ENCODE measurements around the gene NOVA2.
A peak's percentile ranks its signal among the peaks of the same experiment; 100 is the strongest.

The NOVA2 gene

DNA sequence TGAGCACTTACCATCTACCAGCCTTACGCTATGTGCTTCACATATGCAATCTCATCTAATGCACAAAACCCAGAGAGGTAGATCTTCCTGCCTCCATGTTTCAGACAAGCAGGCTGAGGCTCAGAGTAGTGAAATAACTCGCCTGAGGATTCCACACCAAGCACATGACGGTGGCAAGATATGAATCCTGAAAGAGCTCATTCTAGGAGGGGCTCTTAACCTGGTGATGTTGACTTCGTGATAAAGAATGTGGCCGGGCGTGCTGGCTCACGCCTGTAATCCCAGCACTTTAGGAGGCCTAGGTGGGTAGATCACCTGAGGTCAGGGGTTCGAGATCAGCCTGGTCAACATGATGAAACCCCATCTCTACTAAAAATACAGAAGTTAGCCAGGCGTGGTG is 5.0 kb downstream of the NOVA2 start:
- no peak for DNase-seq (ENCODE audit: extremely low read depth in 1 of 2, low read depth in 1 of 2)

DNA sequence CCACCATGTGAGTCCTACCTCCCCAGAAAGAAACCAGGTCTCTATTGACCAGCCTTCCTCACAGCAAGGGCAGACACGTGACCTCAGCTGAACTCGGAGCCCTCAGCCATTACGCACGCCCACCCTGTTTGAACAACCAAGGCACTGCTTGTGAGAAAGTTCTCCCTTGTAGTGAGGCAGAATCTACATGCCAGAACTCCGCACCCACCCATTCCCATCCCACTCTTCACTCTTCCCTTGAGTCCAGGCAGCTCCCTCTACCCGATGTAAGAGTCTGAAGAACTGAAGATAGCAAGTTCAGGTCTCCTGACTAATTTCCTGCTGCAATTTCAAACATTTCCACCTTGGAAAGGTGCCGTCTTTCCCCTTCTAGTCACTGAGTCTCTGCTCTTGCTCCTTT is 6.4 kb downstream of the NOVA2 start:
- DNase-seq (ENCODE audit: extremely low read depth in 1 of 2, low read depth in 1 of 2): no peak

DNA sequence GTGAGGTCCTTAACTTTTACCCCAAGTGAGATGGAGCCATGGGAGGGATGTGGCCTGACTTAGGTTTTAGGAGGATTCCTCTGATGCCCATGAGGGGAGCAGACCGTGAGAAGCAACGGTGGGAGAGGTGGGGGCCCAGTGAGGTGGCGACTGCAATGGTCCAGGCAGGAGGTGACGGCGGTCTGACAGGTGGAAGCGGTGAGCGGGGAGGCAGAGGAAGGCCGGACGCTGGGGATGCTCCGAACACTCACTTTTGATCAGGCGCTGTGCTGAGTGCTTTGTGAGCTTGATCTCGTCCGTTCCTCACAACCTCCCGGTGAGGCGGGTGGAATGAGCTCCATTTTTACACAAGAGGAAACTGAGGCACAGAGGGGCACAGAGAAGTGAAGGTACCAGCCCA is 11.6 kb downstream of the NOVA2 start:
- DNase-seq (ENCODE audit: extremely low read depth in 1 of 2, low read depth in 1 of 2): no peak

DNA sequence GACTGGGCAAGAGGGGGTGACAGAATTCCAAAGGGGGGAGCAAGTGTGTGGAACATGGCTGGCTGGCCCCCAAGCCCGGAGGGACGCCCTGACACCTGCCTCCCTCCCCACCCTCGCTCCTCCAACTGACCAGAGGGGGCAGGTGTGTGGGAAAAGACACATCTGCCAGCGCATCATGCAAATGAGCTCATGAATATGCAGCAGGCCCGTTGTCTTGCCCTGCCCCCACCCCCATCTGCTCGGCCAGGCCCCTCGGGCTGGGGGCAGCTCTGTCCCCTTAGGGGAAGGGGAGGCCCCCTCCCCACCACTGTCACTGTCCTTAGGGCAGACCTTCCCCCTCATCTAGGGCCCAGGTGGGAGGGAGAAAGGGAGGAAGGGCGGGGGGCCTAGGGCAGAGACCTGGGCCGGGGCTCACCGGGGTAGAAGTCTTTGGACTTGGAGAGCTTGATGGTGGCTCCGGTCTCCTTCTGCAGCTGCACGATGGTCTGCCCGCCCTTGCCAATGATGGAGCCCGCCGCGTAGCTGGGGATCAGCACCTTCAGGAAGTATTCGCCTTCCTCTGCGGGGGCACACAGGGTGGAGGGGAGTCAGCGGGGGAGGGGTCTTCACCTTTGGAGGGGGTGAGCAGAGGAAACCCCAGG is 12.9 kb downstream of the NOVA2 start:
- no peak for DNase-seq (ENCODE audit: extremely low read depth in 1 of 2, low read depth in 1 of 2)

DNA sequence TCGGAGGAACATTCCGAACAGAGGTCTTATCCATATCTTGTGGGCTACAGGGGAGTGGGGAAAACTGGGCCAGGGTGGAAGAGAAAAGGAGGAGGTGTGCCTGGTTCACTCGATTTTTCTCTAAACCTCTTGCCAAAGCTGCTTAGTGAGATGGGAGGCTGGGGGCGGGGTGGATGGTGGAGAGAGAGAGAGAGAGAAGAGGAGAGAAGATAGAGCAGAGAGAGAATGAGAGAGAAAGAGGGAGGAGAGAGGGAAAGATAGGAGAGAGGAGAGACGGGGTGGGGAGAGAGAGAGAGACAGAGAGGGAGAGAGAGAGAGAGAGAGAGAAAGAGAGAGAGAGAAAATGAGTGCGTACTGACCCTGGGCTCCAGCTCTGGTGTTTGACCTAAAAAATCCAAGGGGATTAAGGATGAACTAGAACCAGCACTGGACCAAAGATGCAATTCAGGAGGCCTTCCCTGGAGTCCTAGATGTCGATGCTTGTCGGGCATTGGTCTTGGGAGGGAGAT is 14.1 kb downstream of the NOVA2 start:
- no peak for DNase-seq (ENCODE audit: extremely low read depth in 1 of 2, low read depth in 1 of 2)

DNA sequence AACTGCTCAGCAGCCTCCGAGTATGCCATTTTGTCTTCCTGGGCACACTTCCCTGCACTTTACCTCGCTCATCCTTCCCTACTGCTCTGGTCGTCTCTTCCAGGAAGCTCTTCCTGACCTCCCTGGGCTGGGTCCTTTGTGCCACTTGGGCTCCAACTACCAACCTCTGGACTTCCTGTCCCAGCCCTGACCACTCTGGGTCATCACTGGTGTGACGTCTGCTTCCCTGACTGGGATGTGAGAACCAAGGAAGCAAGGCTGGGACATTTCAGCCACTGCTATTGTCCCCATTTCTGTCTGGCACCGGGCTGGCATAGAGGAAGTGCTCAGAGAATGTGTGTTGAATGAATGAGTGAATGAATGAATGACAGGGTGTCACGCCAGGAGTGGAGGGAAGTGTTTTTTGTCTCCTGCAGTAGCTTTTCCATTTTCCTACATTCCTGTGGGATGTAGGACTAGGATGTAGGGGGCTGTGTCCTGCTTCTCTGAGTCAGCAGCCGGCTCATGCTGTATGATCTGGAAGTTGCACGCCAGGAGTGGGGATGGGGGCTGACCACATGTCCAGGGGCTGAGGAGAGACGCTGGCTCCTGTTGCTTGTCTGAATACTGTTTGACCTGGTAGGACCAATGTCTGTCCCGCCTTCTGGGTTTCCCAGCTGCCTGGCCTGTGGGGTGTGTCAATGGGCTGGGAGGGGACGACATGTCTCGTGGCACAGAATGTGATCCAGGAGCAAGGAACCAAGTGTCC is 14.7 kb downstream of the NOVA2 start:
- no peak for DNase-seq (ENCODE audit: extremely low read depth in 1 of 2, low read depth in 1 of 2)

DNA sequence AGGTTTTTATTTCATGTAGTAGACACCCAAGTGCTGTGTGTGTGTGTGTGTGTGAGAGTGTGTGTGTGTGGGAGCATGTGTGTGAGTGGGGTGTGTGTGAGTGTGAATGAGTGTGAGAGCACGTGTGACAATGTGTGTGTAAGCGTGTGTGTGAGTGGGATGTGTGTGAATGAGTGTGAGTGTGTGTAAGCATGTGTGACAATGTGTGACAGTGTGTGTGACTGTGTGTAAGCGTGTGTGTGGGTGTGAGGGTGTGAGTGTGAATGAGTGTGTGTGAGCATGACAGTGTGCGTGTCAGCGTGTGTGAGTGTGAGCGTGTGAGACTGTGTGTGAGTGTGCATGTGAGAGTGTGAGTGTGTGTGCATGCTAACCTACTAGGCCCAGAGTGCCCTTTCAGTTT is 15.3 kb downstream of the NOVA2 start:
- DNase-seq (ENCODE audit: extremely low read depth in 1 of 2, low read depth in 1 of 2): no peak

DNA sequence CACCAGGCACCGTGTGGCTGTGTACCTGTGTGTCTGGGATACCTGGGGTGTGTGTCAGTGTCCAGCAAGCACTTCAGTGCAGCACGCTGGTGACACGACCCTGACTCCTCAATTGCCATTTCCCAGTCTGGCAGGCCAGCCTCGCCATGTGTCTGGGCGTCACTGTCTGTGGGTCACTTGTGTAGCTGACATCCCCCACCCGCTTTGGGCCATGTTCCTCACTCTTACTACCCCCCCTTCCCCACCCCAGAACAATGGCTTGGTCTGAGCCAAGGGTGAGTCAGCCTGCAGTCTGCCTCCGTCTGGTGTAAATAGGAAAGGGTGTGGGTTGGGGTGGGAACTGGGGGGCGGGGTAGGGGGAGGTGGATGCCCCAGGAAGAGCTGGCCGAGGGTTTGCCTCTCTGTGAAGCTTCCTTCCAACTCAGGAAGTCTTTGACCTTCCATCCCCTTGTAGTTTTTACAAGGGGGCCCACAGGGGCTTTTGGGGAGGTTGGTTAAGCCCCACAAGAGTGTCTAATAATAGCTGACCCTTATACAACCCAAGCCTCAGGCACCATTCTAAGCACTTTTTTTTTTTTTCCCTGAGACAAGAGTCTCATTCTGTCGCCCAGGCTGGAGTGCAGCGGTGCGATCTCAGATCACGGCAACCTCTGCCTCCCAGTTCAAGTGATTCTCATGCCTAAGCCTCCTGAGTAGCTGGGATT is 17.6 kb downstream of the NOVA2 start:
- no peak for DNase-seq (ENCODE audit: extremely low read depth in 1 of 2, low read depth in 1 of 2)

DNA sequence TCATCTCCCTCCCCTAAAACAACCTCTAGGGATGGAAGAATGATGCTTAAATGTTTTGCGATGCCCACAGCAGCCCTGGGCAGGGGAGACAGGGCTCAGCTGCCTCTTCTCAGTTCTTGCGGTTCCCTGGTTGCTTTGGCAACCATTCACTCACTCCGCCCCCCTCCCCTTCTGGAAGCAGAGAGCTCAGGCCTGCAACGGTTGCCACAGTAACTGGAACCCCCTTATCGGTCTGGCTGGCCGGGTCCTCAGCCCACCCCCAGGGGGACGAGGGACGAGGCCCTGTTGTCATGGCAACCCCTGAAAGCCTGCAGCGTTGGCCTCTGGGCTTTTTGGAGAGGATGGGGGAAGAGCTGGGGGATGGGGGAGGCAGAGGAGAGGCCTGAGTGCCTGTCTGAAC is 19.5 kb downstream of the NOVA2 start:
- no peak for DNase-seq (ENCODE audit: extremely low read depth in 1 of 2, low read depth in 1 of 2)

DNA sequence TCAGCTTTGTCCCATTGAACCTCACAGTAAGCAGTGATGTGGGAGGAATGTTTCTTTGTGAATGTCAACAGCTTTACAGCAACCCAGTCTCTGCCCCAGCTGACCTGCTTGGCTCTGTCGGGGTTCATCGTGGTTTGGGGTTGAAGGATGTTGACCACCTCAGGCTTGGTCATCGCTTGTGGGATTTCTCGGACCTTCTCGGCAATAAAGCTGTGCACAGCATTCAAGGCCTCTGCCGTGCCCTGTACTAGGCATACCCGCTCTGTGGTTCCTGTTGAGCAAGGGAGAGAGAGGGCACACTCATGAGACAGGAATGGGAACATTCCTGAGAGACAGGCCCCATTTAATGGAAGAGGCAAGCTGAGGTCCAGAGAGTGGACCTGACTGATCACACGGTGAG is 20.0 kb downstream of the NOVA2 start:
- DNase-seq (ENCODE audit: extremely low read depth in 1 of 2, low read depth in 1 of 2): no peak

DNA sequence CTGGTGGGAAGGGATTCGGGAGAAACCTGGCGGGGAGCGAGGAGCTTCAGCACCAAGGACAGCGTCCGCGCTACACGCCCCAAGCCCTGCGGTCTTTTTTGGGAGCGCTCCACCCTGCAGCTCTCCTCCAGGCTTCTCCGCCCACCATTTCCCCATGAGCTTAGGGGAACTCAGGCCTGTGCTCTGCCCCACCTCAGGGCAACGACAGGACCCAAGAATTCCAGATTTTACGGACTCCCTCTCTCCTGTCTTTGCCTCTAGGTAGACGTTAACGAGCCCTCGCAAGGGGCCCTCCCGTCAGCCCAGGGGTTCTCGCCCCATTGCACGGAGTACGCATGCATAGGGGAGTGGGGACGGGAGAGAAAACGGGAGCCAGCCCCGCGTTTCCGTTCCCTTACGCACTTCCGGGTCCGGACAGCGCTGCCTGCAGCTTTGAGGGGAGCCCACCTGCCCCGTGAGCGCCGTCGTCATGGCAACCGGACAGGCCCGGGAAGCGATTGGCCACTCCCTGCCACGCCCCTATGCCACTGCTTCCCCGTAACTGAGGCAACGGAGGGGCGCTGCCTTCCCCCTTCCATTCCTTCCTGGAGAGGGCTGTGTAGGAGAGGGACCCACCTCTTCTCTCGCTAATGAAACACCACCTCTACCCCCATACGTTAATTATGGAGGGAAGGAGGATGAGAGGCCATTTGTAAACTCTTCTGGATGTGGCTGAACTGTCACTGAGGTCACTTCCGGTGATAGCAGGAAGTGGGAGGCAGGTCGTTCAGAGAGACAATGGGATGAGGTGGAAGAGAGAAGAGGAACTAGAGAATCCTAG is 20.8 kb downstream of the NOVA2 start:
- peak in 1 of 2 donors; percentile 20 for DNase-seq (ENCODE audit: extremely low read depth in 1 of 2, low read depth in 1 of 2)

DNA sequence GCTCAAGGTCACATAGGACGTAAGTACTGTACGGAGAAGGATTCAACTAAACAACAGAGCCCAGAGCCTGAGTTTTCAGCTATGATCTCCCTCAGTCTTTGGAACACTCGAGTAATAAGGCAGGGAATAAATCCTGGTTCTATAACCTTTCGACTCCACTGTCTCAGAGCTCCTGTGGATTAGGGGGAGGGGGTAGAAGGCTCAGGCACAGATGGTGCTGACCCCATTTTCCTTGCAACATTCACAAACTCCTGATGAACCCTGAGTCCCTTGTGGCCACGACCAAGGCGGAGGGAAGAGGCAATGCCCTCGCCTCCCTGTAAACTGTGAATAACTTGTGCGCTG is 21.4 kb downstream of the NOVA2 start:
- no peak for DNase-seq (ENCODE audit: extremely low read depth in 1 of 2, low read depth in 1 of 2)

DNA sequence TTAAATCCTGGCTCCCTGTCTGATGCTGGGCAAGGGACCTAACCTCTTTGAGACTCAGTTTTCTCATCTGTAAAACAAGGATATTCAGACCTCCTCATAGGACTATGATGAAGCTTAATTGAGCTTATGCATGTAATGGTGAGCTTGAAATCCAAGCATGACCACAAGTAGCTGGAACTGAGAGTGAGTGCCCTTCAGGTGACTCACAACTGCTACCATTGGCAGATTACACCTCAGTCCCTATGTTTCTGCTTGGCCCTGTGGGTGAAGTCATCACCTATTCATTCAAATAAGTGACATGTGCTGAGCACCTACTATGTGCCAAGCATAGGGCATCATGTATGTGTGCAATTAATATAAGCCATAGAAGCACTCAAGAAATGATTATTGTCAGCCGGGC is 25.7 kb downstream of the NOVA2 start:
- DNase-seq (ENCODE audit: extremely low read depth in 1 of 2, low read depth in 1 of 2): no peak

DNA sequence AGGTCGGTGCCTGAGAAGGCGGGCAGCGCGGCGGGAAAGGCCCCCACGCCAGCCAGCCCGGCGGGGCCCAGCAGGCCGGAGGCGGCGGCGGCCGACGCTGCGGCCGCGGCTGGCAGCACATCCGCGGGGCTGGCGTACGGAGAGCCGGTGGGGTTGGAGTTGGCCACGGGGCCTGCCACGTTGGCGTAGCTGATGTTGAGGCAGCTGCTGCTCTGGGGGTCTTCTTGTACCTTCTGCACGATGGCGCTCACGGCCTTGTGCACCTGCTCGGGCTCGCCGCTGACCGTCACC is 33.2 kb downstream of the NOVA2 start:
- DNase-seq (ENCODE audit: extremely low read depth in 1 of 2, low read depth in 1 of 2): no peak

DNA sequence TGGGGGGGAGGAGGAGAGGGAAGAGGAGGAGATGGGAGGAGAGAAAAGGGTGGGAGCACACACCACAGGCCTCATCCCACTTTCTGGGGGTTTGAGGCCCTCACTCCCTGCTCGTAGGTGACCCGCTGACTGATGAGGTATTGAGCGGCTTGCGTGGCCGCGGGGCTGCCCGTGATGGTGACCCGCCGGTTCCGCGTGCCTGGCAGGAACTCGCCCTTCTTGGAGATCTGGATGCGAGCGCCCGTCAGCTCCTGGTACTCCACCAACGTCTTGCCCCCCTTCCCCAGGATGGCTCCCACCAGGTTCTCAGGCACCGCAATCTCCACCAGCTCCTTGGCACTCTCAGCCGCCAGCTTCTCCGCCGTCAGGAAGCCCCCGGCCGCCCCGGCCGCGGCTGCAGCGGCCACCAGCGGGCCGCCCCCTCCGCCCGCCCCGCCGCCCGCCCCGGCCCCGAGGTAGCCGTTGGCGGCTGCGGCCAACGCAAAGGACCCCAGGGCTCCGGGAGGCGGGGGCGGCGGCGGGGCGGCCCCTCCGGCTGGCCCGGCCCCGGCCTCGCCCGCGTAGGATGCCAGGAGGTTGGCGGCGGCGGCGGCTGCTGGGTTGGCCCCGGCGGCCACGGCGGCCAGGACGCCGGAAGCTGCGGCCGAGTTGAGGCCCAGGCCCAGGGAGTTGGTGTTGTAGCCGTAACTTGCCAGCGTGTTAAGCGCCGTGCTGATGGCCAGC is 33.7 kb downstream of the NOVA2 start:
- DNase-seq (ENCODE audit: extremely low read depth in 1 of 2, low read depth in 1 of 2): no peak

DNA sequence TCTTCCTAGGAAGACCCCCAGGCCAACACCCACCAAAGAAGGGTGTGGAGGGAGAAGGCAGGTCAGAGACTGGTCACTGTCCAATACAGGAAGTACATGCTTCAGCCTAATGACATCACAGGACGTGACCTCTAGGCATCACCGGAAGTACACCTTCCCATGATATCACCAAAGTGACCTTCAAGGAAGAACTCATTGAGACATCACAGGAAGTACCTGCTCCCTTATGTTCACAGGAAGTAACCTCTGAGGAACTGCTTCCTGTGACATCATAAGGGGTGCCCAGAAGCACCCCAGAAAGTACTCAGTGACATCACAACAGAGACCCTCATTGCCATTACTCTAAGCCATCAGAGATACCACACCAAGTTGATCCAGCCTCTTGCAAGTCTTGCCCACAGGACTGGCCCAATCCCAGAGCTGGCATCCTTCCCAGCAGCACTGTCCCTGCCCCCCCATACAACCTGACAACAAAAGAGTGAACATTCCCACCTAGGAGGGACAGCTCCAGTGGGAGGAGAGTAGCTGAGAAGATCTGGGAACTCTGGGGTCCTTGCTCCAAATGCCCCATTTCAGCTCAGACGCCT is 34.8 kb downstream of the NOVA2 start:
- no peak for DNase-seq (ENCODE audit: extremely low read depth in 1 of 2, low read depth in 1 of 2)

DNA sequence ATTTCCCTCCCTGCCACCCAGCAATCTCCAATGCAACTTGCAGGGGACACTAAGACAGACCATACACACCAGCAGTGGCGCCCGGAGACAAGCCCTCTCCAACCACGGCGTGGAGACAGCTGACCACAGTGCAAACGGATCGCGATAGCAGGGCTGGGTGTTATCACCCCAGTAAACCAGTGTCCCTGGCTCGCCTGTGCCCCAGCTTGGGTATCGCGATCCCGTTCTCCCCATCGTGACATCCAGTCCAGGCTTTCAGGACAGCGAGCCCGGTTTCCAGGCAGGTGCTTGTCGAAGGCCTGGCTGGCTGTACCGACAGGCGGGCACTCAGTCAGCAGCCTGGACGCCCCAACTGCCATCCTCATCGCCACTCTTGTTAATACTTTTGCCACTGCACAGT is 38.4 kb downstream of the NOVA2 start:
- no peak for DNase-seq (ENCODE audit: extremely low read depth in 1 of 2, low read depth in 1 of 2)

DNA sequence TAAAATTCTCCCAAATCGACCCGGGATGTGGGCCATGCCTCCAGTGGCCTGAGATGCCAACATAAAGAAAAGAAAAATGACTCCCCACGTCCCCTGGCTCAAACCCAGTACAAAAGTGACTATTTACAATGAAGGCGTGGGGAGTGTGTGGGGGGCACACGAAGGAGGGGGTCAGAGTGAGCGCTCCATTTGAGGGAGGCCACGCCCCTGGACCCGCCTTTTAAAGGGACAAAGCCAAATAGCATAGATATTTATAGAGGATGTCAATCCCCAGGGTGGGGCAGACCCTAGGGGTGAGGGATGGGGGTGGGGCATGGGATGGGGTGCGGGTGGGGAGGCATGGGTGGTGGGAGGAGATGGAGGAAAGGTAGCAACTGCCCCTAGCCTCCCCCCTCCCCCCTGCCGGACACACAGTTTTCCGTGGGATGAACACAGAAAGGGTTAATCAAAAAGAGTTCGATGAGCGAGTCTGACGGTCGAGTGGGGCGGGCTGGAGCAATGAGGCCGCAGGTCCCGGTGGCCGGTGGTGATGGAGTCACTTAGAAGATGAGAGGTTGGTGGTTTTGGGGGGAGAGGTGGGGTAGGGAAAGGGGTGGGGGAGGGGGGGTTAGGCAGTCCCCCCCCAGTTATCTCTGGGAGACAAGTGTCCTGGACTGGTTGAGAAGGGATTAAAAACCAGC is 39.0 kb downstream of the NOVA2 start:
- no peak for DNase-seq (ENCODE audit: extremely low read depth in 1 of 2, low read depth in 1 of 2)

DNA sequence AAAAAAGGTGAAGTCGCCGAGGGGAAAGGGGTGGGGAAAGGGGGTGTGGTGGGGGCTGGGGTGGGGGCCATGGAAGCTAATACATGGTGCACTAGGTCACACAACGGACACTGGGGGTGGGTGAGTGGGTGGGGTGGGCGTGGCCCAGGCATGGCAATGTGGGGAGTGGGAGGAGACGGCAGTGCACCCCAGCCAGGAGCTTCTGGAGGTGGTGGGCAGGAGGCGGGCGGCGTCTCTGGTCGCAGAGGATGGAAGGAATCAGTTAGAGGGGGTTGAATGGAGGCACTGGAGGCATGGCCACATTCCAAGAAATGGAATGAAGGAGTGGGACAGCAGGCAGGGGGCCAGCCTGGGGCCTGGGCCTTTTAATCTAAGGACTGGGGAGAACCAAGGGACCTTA is 39.9 kb downstream of the NOVA2 start:
- no peak for DNase-seq (ENCODE audit: extremely low read depth in 1 of 2, low read depth in 1 of 2)

DNA sequence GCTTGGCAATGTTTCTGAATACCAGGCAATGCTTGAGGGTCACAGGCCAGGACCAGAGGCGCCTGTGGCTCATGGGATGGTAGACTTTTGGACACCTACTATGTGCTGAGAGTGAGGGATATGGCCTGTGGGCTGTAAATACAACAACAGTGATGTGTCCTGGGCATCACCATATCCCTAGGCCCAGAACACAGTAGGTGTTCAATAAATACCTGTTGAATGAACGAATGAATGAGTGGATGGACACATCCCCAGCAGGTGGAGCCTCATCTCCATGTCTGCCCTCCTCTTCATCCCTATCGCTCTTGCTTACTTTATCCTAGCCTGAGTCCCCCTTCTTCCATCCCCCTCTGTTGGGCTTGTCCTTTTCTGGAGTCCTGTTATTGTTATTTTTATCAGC is 42.6 kb downstream of the NOVA2 start:
- no peak for DNase-seq (ENCODE audit: extremely low read depth in 1 of 2, low read depth in 1 of 2)

All from stimulated activated CD8-positive, alpha-beta memory T cell treated with anti-CD3 and anti-CD28 coated beads, Interleukin-7, amount 100 ng/mL, for 48 hours (primary cell).